AG04450 (cell line): ENCODE measurements around the gene GALNT11. TPM values are rescaled to one million over a fixed set of nuclear protein-coding genes. Genes with fewer than 3 reads are reported as not detected.
"Not testable (repeated sequence)": the region's sequence is repeated elsewhere in the genome, so short reads cannot be mapped to it uniquely, and the experiment has no call there.

ENCODE experiments used
- CTCF ChIA-PET: fragments of 300-600, 350-600 bp; formaldehyde crosslinking; extraction: SDS; loops from one replicate; lab custom pipeline; 2022; ENCODE audit warnings: antibody characterized with exemption, inconsistent platforms; lab: Charles Lee
- POLR2A ChIA-PET: fragments of 350-600 bp; formaldehyde crosslinking; extraction: SDS; loops from one replicate; lab custom pipeline; 2021; ENCODE audit warnings: antibody characterized with exemption, inconsistent platforms; lab: Yijun Ruan, JAX
- DNase-seq: peaks from one replicate; pipeline ENCODE4 v3.0.0-alpha.2; 2011; ENCODE audit warnings: low read depth, low spot score
- H3K27ac ChIP-seq: one replicate; pipeline ENCODE4 v1.5.1; 2012; ENCODE audit warnings: low read depth, low read length, control low read depth
- H3K27me3 ChIP-seq: one replicate; pipeline ENCODE4 v1.6.0; 2012; ENCODE audit warnings: low read length; ENCODE audit not compliant: control insufficient read depth, insufficient read depth
- H3K4me3 ChIP-seq: 2 replicates; pipeline ENCODE4 v1.5.1; 2011; ENCODE audit warnings: mild to moderate bottlenecking, low read depth, low read length, control low read depth
- H3K9me3 ChIP-seq: 2 replicates; pipeline ENCODE4 v1.5.1; 2012; ENCODE audit warnings: low read length; ENCODE audit not compliant: control insufficient read depth, insufficient read depth
- polyA plus RNA-seq: library from polyadenylated mRNA; depleted of rRNA; stranded (reverse); fragments of >200 nt; gene quantifications from 2 replicates; pipeline ENCODE4 v1.2.3, GENCODE V29; 2011
- TF ChIP-seq, protein P1 (sequence below): IDR thresholded peaks from 2 replicates; pipeline ENCODE4 v1.5.1; 2011; ENCODE audit warnings: low read depth, low read length, control low read depth, inconsistent platforms

The GALNT11 gene
- polyA plus RNA-seq, 1 experiment, result 37.6 TPM

DNA sequence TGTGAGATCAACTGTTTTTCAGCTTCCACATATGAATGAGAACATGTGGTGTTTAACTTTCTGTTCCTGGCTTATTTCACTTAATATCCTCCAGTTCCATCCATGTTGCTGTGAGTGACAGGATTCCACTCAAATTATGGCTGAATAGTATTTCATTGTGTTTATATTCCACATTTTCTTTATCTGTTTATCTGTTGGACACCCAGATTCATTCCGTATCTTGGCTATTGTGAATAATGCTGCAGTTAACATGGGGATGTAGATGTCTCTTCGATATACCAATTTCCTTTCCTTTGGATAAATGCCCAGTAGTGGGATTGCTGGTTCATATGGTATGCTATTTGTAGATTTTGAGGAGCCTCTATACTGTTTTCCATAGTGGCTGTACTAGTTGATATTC, 47.9 kb downstream of the GALNT11 start:
- Histone ChIP-seq H3K27ac (no peak overlapping the region), H3K27me3 (no peaks in the 10 kb centered on the region), H3K9me3 (no peaks in the 10 kb centered on the region), H3K4me3 (no peak overlapping the region)
- TF ChIP-seq, protein P1, sequence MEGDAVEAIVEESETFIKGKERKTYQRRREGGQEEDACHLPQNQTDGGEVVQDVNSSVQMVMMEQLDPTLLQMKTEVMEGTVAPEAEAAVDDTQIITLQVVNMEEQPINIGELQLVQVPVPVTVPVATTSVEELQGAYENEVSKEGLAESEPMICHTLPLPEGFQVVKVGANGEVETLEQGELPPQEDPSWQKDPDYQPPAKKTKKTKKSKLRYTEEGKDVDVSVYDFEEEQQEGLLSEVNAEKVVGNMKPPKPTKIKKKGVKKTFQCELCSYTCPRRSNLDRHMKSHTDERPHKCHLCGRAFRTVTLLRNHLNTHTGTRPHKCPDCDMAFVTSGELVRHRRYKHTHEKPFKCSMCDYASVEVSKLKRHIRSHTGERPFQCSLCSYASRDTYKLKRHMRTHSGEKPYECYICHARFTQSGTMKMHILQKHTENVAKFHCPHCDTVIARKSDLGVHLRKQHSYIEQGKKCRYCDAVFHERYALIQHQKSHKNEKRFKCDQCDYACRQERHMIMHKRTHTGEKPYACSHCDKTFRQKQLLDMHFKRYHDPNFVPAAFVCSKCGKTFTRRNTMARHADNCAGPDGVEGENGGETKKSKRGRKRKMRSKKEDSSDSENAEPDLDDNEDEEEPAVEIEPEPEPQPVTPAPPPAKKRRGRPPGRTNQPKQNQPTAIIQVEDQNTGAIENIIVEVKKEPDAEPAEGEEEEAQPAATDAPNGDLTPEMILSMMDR, result no peak
- DNase-seq, result no peak
- CTCF ChIA-PET, result no interaction called here
- POLR2A ChIA-PET, result no interaction called here

DNA sequence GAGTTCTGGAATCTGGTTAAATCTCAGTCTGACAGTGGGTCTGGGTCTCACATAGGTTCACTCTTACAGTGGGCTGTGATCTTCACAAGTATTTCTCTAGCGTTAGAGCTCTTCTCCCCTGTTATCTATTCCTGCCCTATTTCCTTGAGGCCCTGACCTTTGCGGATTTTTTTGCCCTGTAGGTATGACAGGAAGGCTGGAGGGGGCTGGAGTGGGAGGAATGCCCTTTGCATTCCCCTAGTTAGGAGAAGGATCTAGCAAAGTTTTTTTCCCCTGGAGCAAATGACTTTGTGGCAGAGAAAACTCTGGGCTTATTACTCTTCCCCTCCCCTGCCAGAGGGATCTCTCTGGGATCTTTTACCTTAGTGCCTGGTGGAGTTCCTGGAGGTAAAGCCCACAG, 49.2 kb downstream of the GALNT11 start:
- no peak for DNase-seq
- POLR2A ChIA-PET, result no interaction called here
- peak overlapping the region; percentile 0 for H3K27ac ChIP-seq
- no peaks in the 10 kb centered on the region for H3K9me3 ChIP-seq
- TF ChIP-seq, protein P1, result no peak
- no peaks in the 10 kb centered on the region for H3K27me3 ChIP-seq
- CTCF ChIA-PET, result interaction anchor here (0.7 kb wide), 1 partner anchor 42 kb away, joined by 3 read pairs; no protein-coding TSS in a partner anchor
- no peak overlapping the region for H3K4me3 ChIP-seq

DNA sequence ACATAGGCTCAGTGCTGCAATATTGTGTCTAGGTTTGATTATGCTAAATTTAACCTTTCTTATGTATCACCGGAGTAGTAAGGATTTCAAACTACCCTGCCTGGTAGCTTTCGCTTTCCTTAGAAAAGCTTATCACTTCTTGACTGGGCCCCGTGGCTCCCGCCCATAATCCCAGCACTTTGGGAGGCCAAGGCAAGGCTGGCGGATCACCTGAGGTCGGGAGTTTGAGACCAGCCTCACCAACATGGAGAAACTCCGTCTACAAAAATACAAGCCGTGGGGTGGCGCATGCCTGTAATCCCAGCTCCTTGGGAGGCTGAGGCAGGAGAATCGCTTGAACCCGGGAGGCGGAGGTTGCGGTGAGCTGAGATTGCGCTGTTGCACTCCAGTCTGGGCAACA, 49.9 kb downstream of the GALNT11 start:
- H3K27me3 ChIP-seq, DNase-seq, H3K4me3 ChIP-seq, H3K27ac ChIP-seq, H3K9me3 ChIP-seq: not testable (repeated sequence)
- POLR2A ChIA-PET, result interaction anchor here (0.6 kb wide), 1 partner anchor 536 kb away, joined by 3 read pairs; no protein-coding TSS in a partner anchor
- CTCF ChIA-PET, result interaction anchor here (0.7 kb wide), 2 partner anchors 25 to 41 kb away, joined by 3 to 5 read pairs; no protein-coding TSS in a partner anchor

DNA sequence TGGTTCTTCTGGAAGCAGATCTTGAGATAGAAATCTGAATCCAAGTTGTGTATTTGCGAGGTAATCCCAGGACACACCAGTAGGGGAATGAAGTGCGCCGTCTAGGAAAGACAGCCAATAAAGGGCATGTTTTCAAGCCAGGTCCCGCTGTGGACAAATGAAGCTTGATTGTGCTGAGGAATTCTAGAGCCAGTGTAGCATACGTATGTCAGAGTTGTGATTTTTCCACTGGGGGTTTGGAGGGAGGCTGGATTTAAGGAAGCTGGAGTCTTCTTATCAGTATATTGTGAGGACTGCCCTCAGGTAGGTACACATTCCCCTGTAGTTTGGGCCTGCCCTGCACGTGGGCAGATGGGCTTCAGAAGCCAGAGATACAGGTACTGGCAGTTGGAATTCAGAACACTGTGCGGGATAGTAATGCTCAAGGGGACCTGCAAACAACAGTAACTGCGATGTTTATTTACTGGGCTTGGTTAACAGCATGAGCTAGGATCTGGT, 50.9 kb downstream of the GALNT11 start:
- TF ChIP-seq, protein P1, result peak; percentile 40
- H3K27me3 ChIP-seq, result no peaks in the 10 kb centered on the region
- DNase-seq, result no peak
- ChIA-PET POLR2A (no interaction called here), CTCF (interaction anchor here (0.6 to 1.0 kb wide), 4 partner anchors 10 to 135 kb away, joined by 3 to 5 read pairs (median 4); no protein-coding TSS in a partner anchor)
- no peak overlapping the region for H3K27ac ChIP-seq
- no peaks in the 10 kb centered on the region for H3K9me3 ChIP-seq
- H3K4me3 ChIP-seq, result no peak overlapping the region

DNA sequence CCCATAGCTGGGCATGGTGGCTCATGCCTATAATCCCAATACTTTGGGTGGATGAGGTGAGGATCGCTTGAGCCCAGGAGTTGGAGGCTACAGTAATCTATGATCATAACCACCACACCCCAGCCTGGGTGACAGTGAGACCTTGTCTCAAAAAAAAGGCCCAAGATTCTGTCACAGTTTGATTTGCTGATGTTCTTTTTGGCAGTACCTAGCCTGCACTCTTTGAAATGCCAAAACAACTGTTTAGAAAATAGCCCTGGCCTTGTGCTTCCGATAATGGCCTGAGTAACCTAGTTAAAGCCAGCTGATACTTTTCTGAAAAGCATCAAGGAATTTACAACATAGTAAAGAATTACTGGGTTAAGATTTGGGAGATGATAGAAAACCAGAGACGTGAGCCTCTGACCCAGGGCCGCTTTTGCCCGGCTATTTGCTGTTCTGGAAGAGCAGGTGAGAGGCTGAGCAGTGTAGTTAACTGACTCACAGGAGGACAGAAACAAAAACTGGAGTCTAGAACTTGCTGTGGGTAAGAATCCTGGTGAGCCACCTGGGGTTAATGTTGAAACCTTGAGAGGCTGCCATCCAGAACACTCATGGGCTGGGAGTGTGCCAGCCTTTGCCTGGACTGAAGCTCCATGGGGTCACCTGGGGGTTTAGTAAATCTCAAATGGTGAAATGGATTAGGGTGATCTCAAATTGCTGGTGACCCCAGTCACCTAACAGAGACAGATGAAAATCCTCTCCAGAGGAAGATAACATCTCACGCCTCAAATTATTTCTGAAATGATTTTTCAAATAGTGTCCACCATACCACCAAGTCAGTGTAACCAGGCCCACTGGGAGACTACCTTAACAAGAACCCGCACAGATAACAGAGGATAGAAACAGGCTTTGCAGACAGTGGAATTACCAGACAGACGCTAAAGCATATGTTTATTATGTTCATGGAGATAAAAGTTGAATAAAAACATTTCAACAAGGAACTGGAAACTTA, 51.8 kb downstream of the GALNT11 start:
- no peaks in the 10 kb centered on the region for H3K9me3 ChIP-seq
- POLR2A ChIA-PET, result no interaction called here
- H3K4me3 ChIP-seq, result no peak overlapping the region
- no peak overlapping the region for H3K27ac ChIP-seq
- CTCF ChIA-PET, result interaction anchor here (0.6 to 1.0 kb wide), 4 partner anchors 9 to 629 kb away, joined by 3 to 4 read pairs (median 3); no protein-coding TSS in a partner anchor
- H3K27me3 ChIP-seq, result no peaks in the 10 kb centered on the region
- TF ChIP-seq, protein P1, result no peak
- DNase-seq, result no peak
